GM12892 (cell line): ENCODE measurements around the gene CACNA2D1.

Experiments used
- POLR2A ChIP-seq: IDR thresholded peaks from 2 replicates; pipeline ENCODE4 v1.6.1; 2011; ENCODE audit warnings: low read depth, low read length, control low read depth
- POLR2AphosphoS5 ChIP-seq: IDR thresholded peaks from 2 replicates; pipeline ENCODE4 v1.6.1; 2011; ENCODE audit warnings: low read depth, low read length, control low read depth

DNA sequence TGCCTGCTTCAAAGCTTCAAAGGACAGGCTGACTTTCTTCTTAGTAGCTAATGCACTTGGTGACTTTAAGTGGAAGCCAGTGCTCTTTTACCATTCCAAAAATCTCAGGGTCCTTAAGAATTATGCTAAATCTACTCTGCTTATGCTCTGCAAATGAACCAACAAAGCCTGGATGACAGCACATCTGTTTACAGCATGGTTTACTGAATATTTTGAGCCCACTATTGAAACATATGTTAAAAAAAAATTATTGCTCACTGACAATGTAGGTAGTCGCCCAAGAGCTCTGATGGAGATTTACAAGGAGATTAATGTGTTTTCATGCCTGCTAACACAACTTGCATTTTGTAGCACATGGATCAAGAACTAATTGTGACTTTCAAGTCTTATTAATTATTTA is 415.5 kb downstream of the CACNA2D1 start:
- TF ChIP-seq POLR2A (no peak), POLR2AphosphoS5 (no peak)
